ENCODE results near the gene SLC19A1.

The SLC19A1 gene

DNA sequence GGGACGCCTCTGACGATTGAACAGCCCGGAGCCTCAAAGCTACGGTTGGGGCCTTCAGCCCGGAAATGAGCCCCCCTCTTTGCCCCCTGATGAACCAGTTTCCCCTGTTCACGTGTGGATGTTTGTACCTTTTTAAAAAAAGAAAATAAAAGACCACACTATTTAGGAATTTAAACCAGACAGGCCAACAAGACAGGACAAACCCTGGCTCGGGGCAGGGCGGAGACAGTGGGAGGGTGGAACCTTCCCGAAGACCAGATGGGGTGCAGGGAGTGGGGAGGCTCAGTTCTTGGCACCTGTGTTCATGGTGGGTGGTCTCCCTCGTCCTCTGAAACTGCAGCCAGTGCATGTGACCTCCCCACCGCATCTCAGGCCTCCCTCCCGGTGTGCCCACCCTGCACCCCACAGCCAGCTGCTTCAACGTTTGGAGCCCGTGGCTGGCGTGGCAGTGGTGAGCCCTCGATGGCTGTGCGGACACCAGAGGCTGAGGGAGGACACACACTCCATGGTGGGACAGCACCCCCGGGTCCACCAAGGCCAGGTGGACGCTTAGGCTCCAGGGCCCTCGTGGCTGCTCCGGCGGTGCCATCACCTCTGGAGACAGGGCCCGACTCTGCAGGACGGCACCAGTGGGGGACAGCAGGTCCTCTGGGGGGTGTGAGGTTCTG, 91.7 kb downstream of the SLC19A1 start:
- in situ Hi-C loops (cut with MboI; ENCODE audit: low sequenced_read_pairs), result loop anchor here (25.0 kb wide), 1 partner anchor 362 kb away; no protein-coding TSS in a partner anchor

DNA sequence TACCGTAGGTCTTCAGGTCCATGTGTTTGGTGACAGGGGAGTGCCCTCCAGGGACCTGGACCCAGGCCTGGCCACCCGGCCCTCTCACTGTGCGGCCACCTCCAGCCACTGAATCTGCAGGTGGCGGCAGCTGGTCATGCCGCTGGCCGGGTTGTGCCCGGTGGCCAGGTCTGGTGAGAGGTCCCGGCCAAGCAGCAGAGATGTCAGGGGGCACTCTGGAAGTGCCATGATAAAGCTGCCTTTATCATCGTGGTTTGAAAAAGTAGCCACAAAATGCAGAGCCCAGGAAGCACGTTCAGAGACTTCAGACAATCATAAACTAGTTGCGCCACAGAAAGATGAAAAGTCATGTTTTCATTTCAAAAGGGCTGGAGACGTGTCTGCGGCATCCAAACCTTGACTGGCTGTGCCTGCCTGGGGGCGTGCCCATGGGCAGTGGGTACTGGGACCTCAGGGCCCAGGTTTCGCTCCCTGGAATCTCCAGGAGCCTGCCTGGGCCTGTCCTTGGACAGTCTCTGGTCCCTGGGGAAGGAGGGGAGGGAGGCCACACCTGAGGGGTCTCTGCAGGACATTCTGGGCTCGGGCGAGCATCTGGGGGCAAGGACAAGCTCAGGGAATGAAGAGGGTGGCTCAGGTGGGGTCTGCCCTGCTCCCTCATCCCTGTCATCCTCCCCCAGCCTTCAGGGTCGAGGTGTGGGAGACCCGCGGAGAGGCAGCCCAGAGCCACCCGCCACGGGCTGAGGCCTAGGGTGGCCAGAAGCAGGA, 92.4 kb downstream of the SLC19A1 start:
- in situ Hi-C loops (cut with MboI; ENCODE audit: low sequenced_read_pairs), result loop anchor here (25.0 kb wide), 1 partner anchor 362 kb away; no protein-coding TSS in a partner anchor

DNA sequence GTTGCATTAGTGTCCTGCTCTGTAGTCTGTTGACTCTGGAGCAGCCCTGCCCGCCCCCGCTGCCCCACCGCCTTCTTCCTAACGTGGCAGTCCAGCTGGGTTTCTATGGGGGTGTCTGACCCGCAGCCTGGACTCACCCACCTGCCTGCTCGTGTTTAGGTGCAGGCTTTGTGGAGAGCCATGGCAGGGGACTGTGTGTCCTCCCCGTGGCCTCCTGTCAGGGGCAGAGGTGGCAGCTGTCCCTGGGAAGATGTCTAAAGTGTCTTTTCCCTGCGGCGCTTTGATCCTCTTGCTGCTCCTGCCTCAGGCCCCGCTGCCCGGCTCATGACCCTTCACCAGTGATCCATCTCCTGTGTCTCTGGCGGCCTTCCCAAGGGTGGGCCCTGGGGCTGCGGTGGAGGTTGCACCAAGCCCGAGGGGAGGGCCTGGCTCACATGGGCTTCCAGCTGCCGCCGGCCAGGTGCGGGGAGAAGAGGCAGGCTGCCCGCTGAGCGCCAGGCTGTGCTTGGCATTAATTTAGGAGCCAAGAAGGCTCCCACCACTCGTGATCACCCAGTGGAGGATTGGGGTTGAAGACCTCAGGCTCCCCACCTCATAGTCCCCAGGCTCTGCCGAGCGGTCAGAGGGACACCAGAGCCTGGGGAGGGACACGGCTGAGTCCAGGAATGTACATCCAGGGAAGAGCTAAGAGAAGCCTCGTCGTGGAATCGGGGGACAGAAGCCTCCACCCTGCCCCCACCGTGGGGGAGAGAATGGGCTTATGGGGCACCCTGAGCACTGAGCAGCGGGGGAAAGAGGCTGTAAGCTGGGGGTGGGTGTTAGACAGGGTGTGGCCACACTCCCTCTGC, 93.2 kb downstream of the SLC19A1 start:
- in situ Hi-C loops (cut with MboI; ENCODE audit: low sequenced_read_pairs), result no loop called here

DNA sequence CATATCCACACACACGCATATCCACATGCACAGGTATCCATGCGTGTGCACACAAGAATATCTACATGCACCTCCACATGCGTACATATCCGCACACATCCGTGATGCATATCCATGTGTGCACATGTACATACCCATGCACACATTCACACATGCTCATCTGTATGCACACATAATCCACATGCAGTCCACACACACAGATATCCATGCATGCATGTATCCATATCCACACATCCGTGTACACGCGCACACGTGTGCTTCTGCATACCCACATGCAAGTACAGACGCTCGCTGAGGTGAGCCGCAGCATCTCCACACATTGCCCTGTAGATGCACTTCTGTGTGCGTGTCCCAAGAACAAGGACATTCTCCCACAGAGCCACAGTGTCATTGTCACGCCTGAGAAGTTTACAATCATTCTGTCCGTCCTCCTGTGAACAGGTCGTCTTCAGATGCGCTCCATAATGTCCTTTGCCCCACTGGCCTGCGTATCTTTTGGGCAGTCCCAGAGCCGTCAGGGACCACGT, 93.9 kb downstream of the SLC19A1 start:
- in situ Hi-C loops (cut with MboI; ENCODE audit: low sequenced_read_pairs), result no loop called here
